ENCODE results near the gene CMTM4. TPM values are rescaled to one million over a fixed set of nuclear protein-coding genes. Genes with fewer than 3 reads are reported as not detected.
A peak's percentile ranks its signal among the peaks of the same experiment; 100 is the strongest.
"Not testable (repeated sequence)": the region's sequence is repeated elsewhere in the genome, so short reads cannot be mapped to it uniquely, and the experiment has no call there.

Gene CMTM4
- total and polyA plus RNA-seq, 8 donors: 14.9 to 43.5 (median 36.5) TPM

- DNase-seq (no peak), FAIRE-seq (no peak), ATAC-seq (no peak)
- intact Hi-C loops (cut with DNase I): no loop called here
- Histone ChIP-seq H3K4me3 (no peak overlapping the region), H3K36me3 (no peaks in the 10 kb centered on the region), H3K27ac (no peak overlapping the region), H3K27me3 (no peaks in the 10 kb centered on the region), H3K9me3 (no peaks in the 10 kb centered on the region), H3K4me1 (peaks cover 0 to 6% (median 0%) of the 10 kb centered on the region in 3 donors)
- WGBS, 2 donors: 89 to 91% methylated on average over 12 of the region's 12 CpGs
- TF ChIP-seq CTCF (IDR thresholded peaks at IDR 0.05): no peak
These were observed 82.3 kb downstream of the CMTM4 start for GRCh38 chr16:66614161-66614802.

GRCh38 chr16:66612422-66612821 lies 84.1 kb downstream of the CMTM4 start:
- intact Hi-C loops (cut with DNase I): no loop called here
- ATAC-seq: peak; percentile 87 to 93 (median 90)
- WGBS, 2 donors: 44 to 45% methylated on average over 14 of the region's 14 CpGs

GRCh38 chr16:66611911-66612310 lies 84.6 kb downstream of the CMTM4 start:
- ATAC-seq; H3K4me3 ChIP-seq; H3K36me3 ChIP-seq; H3K27ac ChIP-seq; H3K27me3 ChIP-seq; FAIRE-seq; intact Hi-C loops (cut with DNase I); H3K4me1 ChIP-seq; H3K9me3 ChIP-seq: not testable (repeated sequence)
- DNase-seq: peak in 2 of 6 donors; percentile 30 to 60
- 73 to 84% methylated on average over 8 of the region's 8 CpGs for WGBS, 2 donors

More at GRCh38 chr16:66612422-66612821, 84.1 kb downstream of the CMTM4 start:
- TF ChIP-seq CTCF (IDR thresholded peaks at IDR 0.05): no peak
- no peaks in the 10 kb centered on the region for H3K9me3 ChIP-seq
- H3K36me3 ChIP-seq: no peaks in the 10 kb centered on the region
- H3K4me3 ChIP-seq: no peak overlapping the region
- DNase-seq (peak; percentile 77 to 94 (median 90)), FAIRE-seq (no peak)
- no peaks in the 10 kb centered on the region for H3K4me1 ChIP-seq
- H3K27ac ChIP-seq: no peak overlapping the region
- H3K27me3 ChIP-seq: no peaks in the 10 kb centered on the region

DNA sequence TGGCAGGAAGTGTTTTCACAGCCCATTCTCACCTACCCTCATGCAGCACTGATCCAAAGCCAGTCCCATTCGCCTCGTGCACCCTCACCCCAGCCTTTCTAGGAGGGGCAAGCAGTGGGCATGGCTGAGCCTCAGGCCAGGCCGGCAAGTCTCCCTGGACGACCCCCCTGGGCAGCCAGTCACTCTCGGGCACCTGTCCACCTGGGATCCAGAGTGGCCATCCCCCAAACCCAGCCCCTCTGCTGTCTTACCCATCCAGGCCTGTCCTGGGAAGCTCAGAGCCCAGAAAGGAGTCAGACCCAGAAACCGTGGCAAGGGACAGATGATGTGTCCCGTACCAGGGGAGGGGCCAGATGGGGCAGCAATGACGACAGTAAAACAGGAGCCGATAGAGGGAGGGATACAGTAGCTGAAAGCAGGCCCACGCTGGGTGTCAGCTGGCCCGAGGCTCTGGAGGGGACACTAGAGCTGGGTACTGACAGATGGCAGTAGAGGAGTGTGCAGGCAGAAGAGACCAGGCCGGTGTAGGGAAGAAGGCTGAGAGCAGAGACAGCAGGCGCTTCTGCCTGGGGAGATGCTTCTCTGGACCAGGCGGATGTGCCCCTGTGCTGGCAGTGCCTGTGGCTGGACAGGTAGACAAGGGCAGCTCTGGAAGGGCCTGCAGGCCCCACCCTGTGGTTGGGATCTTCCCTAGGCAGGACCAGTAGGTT lies 86.3 kb downstream of the CMTM4 start:
- no peaks in the 10 kb centered on the region for H3K4me1 ChIP-seq
- FAIRE-seq (no peak), ATAC-seq (no peak), DNase-seq (peak in 1 of 6 donors; percentile 70)
- TF ChIP-seq CTCF (IDR thresholded peaks at IDR 0.05): no peak
- H3K27me3 ChIP-seq: no peaks in the 10 kb centered on the region
- WGBS, 2 donors: 86 to 88% methylated on average over 14 of the region's 14 CpGs
- intact Hi-C loops (cut with DNase I): no loop called here
- no peaks in the 10 kb centered on the region for H3K9me3 ChIP-seq
- no peak overlapping the region for H3K4me3 ChIP-seq
- no peak overlapping the region for H3K27ac ChIP-seq
- no peaks in the 10 kb centered on the region for H3K36me3 ChIP-seq

DNA sequence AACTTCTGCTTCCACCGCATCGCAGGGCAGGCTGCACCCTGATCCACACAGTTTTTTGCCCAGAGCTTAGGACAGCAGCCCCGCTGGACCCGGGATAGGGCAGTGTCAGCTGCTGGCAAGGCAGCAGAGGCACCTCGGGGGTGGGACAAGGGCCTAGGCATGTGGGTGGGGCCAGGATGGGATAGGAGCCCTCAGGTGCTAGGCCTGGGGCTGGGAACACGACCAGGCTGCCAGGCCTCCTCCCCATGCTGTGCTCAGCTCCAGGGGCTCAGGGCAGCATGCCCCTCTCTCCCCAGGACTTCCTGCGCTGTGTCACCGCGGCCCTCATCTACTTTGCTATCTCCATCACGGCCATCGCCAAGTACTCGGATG lies 87.4 kb downstream of the CMTM4 start:
- DNase-seq (peak in 1 of 6 donors; percentile 64), FAIRE-seq (no peak), ATAC-seq (no peak)
- no peak overlapping the region for H3K4me3 ChIP-seq
- 72 to 77% methylated on average over 12 of the region's 12 CpGs for WGBS, 2 donors
- H3K27ac ChIP-seq: no peak overlapping the region
- intact Hi-C loops (cut with DNase I): loop anchor here in 1 of 3 donors (5.0 kb wide), 1 partner anchor 207 kb away; no protein-coding TSS in a partner anchor
- no peaks in the 10 kb centered on the region for H3K27me3 ChIP-seq
- H3K9me3 ChIP-seq: no peaks in the 10 kb centered on the region
- no peaks in the 10 kb centered on the region for H3K36me3 ChIP-seq
- H3K4me1 ChIP-seq: no peaks in the 10 kb centered on the region
- no peak for TF ChIP-seq CTCF (IDR thresholded peaks at IDR 0.05)

Data from pancreas (tissue), 10 donors.